Omental fat pad (tissue), 4 donors: Measurements from ENCODE around the gene PRDM16. TPM values are rescaled to one million over a fixed set of nuclear protein-coding genes. Genes with fewer than 3 reads are reported as not detected.

ENCODE experiments used
- ATAC-seq: fragments of 150-250 bp; one replicate; pipeline ENCODE4 v1.9.1; 2016; ENCODE audit warnings: mild to moderate bottlenecking, moderate library complexity; ENCODE audit not compliant: low FRiP score
- DNase-seq: peaks from one replicate; pipeline ENCODE4 v3.0.0-alpha.2; 2019; ENCODE audit warnings: low spot score
- total RNA-seq, 4 donors: library from RNA; depleted of rRNA; stranded (reverse); fragments of >200 nt; gene quantifications; one replicate each; pipeline ENCODE4 v1.1.0, GENCODE V29; 2016
- TF ChIP-seq, protein P1 (sequence below), 3 donors: fragments of 450-650 bp; IDR thresholded peaks; one replicate each; pipeline ENCODE4 v1.5.1; 2016 to 2017; ENCODE audit warnings: antibody characterized with exemption in 3 of 3, mild to moderate bottlenecking in 3 of 3, moderate library complexity in 2 of 3

The PRDM16 gene
- total RNA-seq, 4 donors from 2014 or later: 0.19 to 3.8 (median 1.8) TPM

DNA sequence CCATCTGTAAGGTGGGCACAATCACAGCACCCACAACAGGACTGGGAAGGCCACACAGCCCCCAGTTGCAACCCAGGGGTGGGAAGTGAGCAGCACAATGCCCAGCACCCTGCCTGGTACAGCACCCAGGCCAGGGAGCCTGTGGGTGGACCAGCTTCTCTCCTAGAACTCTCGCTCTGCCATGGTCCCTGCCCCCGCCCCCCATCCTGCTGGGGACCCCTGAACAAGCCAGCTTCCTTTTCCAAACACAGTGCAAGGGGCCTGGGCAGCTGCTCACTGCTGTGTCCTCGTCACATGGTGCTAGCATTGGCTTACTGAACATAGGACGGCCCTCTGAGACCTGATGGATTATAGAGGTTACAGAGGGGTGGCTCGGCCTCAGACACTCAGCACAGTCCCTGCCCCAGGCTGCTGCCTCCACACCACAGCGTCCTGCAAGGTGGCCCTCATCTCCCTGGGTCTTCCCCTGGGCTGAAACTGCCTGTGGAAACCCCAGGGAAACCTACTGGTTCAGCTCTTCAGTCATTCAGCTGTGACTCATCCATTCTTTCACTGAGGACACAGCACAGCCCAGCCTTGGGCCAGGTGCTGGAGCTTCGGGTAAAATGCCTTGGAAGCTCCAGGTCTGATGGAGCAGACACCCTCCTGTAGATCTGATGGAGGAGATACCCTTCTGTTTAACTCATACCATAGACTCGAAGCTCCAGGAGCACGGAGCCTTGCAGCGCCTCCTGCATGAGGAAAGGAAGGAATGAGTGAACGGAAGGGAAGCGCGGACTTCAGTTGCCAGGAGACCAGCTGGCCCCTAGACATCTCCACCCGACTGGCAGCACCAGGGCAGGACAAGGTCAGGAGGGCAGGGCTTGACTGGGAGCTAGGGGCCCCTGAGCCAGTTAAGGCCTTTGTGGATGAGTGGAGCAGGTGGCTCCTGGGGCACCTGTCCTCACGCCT lies 8.1 kb upstream of the PRDM16 start:
- TF ChIP-seq, protein P1, sequence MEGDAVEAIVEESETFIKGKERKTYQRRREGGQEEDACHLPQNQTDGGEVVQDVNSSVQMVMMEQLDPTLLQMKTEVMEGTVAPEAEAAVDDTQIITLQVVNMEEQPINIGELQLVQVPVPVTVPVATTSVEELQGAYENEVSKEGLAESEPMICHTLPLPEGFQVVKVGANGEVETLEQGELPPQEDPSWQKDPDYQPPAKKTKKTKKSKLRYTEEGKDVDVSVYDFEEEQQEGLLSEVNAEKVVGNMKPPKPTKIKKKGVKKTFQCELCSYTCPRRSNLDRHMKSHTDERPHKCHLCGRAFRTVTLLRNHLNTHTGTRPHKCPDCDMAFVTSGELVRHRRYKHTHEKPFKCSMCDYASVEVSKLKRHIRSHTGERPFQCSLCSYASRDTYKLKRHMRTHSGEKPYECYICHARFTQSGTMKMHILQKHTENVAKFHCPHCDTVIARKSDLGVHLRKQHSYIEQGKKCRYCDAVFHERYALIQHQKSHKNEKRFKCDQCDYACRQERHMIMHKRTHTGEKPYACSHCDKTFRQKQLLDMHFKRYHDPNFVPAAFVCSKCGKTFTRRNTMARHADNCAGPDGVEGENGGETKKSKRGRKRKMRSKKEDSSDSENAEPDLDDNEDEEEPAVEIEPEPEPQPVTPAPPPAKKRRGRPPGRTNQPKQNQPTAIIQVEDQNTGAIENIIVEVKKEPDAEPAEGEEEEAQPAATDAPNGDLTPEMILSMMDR (IDR thresholded peaks at IDR 0.05): no peak

DNA sequence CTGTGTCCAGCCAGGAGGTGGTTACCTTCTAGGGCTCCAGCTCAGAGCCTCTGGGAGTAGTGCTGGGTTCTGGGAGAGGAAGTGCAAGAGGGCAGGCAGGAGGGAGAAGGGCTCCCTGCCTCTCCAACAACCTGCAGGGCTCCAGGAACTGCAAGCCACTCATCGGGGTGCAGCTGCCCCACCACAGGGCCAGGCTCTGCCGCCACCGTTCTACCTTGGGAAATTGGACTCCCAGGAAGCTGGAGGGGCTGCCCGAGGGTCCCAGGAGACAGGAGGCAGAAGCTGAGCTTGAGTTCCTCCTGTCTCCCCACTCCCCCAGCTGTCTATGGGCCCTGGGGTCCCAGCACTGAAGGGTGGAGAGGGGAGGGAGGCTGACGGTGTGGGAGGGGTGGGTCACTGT lies 7.4 kb upstream of the PRDM16 start:
- DNase-seq (no peak), ATAC-seq (no peak)
- TF ChIP-seq, protein P1 (IDR thresholded peaks at IDR 0.05): no peak

More for the DNA sequence above, 8.1 kb upstream of the PRDM16 start:
- ATAC-seq: no peak
- DNase-seq: no peak

DNA sequence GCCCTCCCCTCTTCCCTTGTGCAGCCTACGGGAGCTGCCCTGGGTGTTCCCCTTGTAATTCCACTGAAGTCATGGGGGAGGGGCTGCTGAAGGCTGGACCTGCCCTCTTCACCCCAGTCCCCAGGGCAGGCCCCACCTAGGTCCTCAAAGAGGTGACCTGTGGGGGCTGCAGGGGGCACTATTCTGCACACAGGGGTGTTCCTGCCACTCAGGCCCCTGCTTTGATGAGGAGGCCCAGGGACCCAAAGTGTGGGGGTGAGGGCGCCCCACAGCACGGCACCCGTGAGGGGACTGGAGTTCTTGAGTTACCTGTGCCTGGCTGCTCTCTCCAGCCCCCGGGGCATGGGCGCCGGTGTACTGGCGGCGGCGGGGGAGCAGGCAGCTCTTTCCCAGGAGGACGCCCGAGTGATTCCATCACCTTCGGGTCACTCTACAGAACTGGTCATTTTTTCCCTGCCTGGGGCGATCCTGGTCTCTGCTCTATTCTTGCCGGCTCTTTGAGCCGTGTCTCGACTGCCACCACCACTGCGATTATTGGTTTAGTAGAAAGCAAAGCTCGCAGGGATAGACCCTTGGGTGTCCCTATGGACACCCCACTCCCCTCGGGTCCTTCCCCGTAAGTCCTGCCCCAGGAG lies 6.9 kb upstream of the PRDM16 start:
- TF ChIP-seq, protein P1 (IDR thresholded peaks at IDR 0.05): no peak
- ATAC-seq (no peak), DNase-seq (peak; percentile 18)

DNA sequence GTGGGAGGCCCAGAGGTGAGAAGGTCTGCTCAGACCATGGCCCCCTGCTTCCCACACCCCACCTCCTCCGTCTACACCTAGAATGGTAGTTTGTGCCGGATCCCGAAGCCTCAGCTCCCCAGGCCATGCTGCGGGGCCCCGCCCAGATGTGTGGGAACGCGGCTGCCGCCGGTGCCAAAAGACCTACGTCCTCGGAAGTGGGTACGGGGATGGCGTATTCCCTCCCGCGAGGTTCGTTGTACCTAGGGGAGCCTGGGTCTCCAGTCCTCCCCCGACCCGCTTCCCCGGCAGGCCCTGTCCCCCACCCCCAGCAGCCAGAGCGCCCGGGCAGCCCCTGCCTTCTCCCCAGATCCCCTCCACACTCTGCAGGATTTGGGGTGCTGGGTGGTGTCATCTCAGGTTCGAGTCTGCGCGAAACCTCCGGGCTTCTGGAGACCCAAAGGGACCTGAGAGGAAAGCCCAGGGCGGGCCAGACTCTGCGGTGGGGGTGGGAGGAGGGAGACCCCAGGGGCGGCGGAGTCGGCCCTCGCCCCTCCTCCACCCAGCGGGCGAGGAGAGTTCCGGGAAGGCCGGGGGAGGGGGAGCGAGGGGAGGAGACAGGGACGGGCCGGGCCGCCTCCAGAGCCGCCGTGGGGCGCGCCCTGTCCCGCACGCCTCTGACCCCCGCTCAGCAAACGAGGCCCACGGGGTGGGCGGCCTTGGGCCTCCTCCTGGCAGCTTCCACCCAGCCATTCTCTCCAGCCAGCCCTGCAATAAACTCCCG lies 6.2 kb upstream of the PRDM16 start:
- DNase-seq (peak; percentile 9), ATAC-seq (no peak)
- TF ChIP-seq, protein P1 (IDR thresholded peaks at IDR 0.05): no peak

DNA sequence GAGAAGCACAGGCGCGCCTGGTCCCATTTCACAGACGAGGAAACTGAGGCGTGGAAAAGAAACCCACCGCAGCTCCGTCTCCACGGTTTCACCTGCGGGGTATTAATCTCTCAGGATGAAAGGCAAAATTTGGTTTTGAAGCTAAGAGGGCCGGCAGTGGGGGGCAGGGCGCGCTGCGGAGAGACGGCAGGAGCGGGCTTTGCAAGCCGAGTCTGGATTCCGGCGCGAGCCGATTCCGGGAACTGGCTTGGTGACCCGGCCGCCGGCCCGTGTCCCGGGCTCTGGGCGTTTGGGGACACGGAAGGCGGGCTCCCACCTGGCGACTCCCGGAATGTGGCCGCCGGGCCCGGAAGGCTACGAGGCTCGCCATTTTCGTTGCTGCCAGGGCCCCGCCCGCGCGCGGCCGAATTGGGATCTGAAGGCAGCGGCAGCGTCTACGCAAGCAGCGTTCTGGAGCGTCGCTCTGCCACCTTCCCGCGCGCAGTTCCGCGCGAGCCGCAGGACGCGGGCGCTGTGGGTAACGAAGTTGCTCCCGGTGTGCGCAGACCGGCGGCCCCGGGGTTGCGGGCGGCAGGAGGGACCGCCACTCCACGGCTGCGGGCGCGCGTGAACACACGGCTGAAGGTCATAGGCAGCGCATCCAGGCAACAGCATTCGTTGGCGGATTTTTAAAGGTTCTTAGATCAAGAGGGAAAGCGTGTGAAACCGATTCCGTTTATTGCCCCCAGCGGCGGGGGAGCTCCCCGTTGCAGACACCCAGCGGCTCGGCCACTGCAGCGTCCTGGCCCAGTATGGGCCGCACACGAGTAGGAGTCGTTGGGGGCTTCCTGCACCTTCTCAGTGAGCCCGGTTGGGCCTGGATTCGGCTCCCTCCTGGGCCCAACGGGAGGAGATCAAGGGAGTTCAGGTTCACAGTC lies 5.4 kb upstream of the PRDM16 start:
- TF ChIP-seq, protein P1 (IDR thresholded peaks at IDR 0.05): no peak
- ATAC-seq (no peak), DNase-seq (peak; percentile 9)

DNA sequence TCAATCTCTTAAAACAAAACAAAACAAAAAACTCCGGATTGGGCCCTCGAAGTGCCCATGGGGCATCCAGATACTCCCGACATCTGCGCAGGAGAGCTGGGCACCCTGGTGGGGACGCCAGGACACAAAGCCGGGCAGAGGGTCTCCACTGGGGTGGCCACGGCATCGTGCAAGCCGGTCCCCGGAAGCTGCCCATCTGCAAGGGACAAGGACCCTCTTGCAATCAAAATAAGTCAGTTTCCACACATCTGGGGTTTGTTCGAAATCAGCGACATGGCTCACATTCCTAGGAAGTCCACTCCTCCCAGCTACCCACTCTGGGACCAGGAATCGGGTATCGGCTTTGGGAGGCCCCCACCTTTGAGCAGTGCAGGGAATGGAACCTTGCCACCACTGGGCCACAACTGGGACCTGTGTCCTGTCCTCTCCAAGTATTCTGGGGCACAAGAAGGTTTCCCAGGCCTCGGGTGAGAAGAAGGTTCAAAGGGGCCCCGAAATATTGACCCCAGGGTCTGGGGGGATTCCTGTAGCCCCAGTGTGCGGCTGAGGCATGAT lies 4.6 kb upstream of the PRDM16 start:
- TF ChIP-seq, protein P1 (IDR thresholded peaks at IDR 0.05): no peak
- DNase-seq: no peak
- ATAC-seq: no peak
